Mammary epithelial cell (primary cell): ENCODE measurements around the gene DRGX.

Experiments used
- CTCF ChIP-seq, 2 donors: IDR thresholded peaks in 1 of 2; conservative IDR thresholded peaks in 1 of 2; 2 replicates each; pipeline ENCODE4 v1.5.1; 2011 to 2012; ENCODE audit warnings: inconsistent platforms in 2 of 2, low read length in 2 of 2, mild to moderate bottlenecking in 2 of 2, control low read depth in 1 of 2, low read depth in 1 of 2; ENCODE audit not compliant: insufficient read depth in 1 of 2; ENCODE audit errors: extremely low read depth in 1 of 2
- EZH2 ChIP-seq: IDR thresholded peaks from 2 replicates; pipeline ENCODE4 v1.6.1; 2012; ENCODE audit warnings: low read length, inconsistent platforms, borderline replicate concordance

- TF ChIP-seq CTCF (conservative IDR thresholded peaks at IDR 0.05 in 1 of 2, IDR thresholded peaks at IDR 0.05 in 1 of 2; ENCODE audit: extremely low read depth in 1 of 2, insufficient read depth in 1 of 2, low read depth in 1 of 2, low read length in 2 of 2), result no peak
- no peak for TF ChIP-seq EZH2
These were observed 22.1 kb upstream of the DRGX start for GRCh38 chr10:49418053-49418326.
